ENCODE measurements around the gene FBXO10. TPM values are rescaled to one million over a fixed set of nuclear protein-coding genes. Genes with fewer than 3 reads are reported as not detected.

Gene FBXO10
- total and polyA plus RNA-seq, 2 of the 4 experiments (the other 2 are of a cell fraction) = 6.6 to 6.7 TPM

DNA sequence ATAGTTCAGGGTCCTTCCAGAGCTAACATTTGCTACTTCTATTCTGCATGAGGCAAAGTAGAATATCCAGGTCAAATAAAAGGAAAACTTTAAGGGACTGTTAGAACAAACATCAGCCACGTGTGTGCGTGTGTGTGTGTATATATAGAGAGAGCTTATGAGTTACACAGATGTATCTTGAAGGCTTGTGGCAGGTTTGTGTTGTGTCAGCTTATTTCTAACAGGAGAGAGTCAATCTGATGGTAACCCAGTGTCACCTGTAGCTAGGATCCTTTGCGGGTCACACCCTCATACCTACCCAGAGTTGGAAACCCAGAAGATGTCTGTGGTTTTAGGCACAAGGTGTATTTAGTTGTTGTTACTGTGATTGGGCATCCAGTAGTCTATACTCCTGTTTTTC lies 77.7 kb downstream of the FBXO10 start:
- no peak overlapping the region for H3K4me3 ChIP-seq (ENCODE audit: insufficient read depth, low read depth, low read length)
- ATAC-seq (ENCODE audit: low read depth) (no peak), DNase-seq (no peak)
- no peak overlapping the region for H2BK20ac ChIP-seq (ENCODE audit: low read depth, low read length)
- no peak overlapping the region for H3K27ac ChIP-seq (ENCODE audit: insufficient read depth, low read length)
- no peak overlapping the region for H3K18ac ChIP-seq (ENCODE audit: low read depth, low read length)
- intact Hi-C loops (cut with micrococcal nuclease) (no loop called here), in situ Hi-C loops (cut with MboI; ENCODE audit: low sequenced_read_pairs) (loop anchor here (25.0 kb wide), 2 partner anchors 564 to 864 kb away; partner anchors contain the start of gene SHB), dilution Hi-C loops (cut with HindIII; ENCODE audit: low sequenced_read_pairs, unreplicated experiment) (no loop called here)
- no peaks in the 10 kb centered on the region for H3K9me3 ChIP-seq (ENCODE audit: control insufficient read depth, insufficient read depth, low read length)
- H4K5ac ChIP-seq (ENCODE audit: low read depth, low read length) = no peak overlapping the region
- peaks cover 4% of the 10 kb centered on the region for H3K9me1 ChIP-seq (ENCODE audit: insufficient read depth, low read length)
- no peak overlapping the region for H3K14ac ChIP-seq (replicated peaks; ENCODE audit: low read depth, low read length)
- H3K4me2 ChIP-seq (ENCODE audit: low read depth, low read length) = no peak overlapping the region
- H2BK15ac ChIP-seq (ENCODE audit: low read depth, low read length) = no peak overlapping the region
- peaks cover 13 to 16% of the 10 kb centered on the region in 2 experiments for H3K79me1 ChIP-seq (ENCODE audit: low read depth in 1 of 2, low read length in 2 of 2)
- no peak overlapping the region for H3K56ac ChIP-seq (ENCODE audit: extremely low read depth, insufficient read depth, low read length)
- ChIA-PET POLR2A (ENCODE audit: unreplicated experiment) (no interaction called here), CTCF (no interaction called here)
- no peak overlapping the region for H2BK120ac ChIP-seq (ENCODE audit: low read depth, low read length)
- H4K91ac ChIP-seq (ENCODE audit: insufficient read depth, low read depth, low read length) = no peak overlapping the region
- BruUV-seq (replicated peaks) = no TSS peak
- no peak overlapping the region for H3K4ac ChIP-seq (ENCODE audit: low read depth, low read length)
- H3K4me1 ChIP-seq (ENCODE audit: control insufficient read depth, insufficient read depth, low read length) = no peaks in the 10 kb centered on the region
- no peak overlapping the region for H2AK5ac ChIP-seq (ENCODE audit: low read depth, low read length)
- H2AFZ ChIP-seq (replicated peaks; ENCODE audit: low read length, poor library complexity) = no peak overlapping the region
- no peaks in the 10 kb centered on the region; the same call in 1 of the 2 replicates for H4K20me1 ChIP-seq (ENCODE audit: insufficient read depth, low read length)
- TF ChIP-seq SMC3 (IDR thresholded peaks at IDR 0.05; ENCODE audit: low read depth, low read length) (no peak), FOS (IDR thresholded peaks at IDR 0.05; ENCODE audit: low read depth, low read length) (no peak), MAFK (IDR thresholded peaks at IDR 0.05; ENCODE audit: low read depth, low read length) (peak; percentile 58), RFX5 (IDR thresholded peaks at IDR 0.05; ENCODE audit: low read depth, low read length) (no peak)
- no peak overlapping the region for H2AK9ac ChIP-seq (replicated peaks; ENCODE audit: low read depth, low read length, poor library complexity)
- no peak overlapping the region for H2BK5ac ChIP-seq (ENCODE audit: low read depth, low read length, poor library complexity, severe bottlenecking)
- no peaks in the 10 kb centered on the region for H3K27me3 ChIP-seq (ENCODE audit: control insufficient read depth, insufficient read depth, low read length)
- no peak overlapping the region for H3K23ac ChIP-seq (ENCODE audit: low read depth, low read length)
- no peak overlapping the region for H4K8ac ChIP-seq (ENCODE audit: low read depth in 2 of 2, low read length in 2 of 2)
- peaks cover 71% of the 10 kb centered on the region for H3K36me3 ChIP-seq (ENCODE audit: control insufficient read depth, insufficient read depth, low read length)
- WGBS, 2 experiments (ENCODE audit: extremely low coverage in 2 of 2, insufficient read length in 1 of 2) = no CpG with 5 or more reads among the region's 3 CpGs
- no peak overlapping the region for H3K9ac ChIP-seq (ENCODE audit: low read depth, low read length)

Data from IMR-90 (cell line).